Psoas muscle (tissue), 8 donors: Measurements from ENCODE around the gene CENATAC. TPM values are rescaled to one million over a fixed set of nuclear protein-coding genes. Genes with fewer than 3 reads are reported as not detected.
A peak's percentile ranks its signal among the peaks of the same experiment; 100 is the strongest.

Experiments
- ATAC-seq, 4 donors: fragments of 200-7000 bp; cut with Tn5 transposase; one replicate each; pipeline ENCODE4 v1.9.1; 2020; ENCODE audit warnings: moderate library complexity in 3 of 4, mild to moderate bottlenecking in 2 of 4
- DNase-seq, 2 donors: peaks; one replicate each; pipeline ENCODE4 v3.0.0-alpha.2; 2020
- H3K27ac ChIP-seq: fragments of 200-600 bp; one replicate; pipeline ENCODE4 v1.8.0; 2022
- H3K27me3 ChIP-seq, 3 donors: fragments of 200-600 bp in 1 of 3; one replicate each; pipeline versions ENCODE4 v1.6.1 to v1.8.0; 2013 to 2022; ENCODE audit warnings: low read length in 2 of 3, mild to moderate bottlenecking in 2 of 3, moderate library complexity in 1 of 3; ENCODE audit not compliant: insufficient read depth in 3 of 3
- H3K36me3 ChIP-seq, 2 donors: fragments of 200-600 bp in 1 of 2; one replicate each; pipeline versions ENCODE4 v1.6.1 to v1.8.0; 2013 to 2022; ENCODE audit warnings: low read depth in 1 of 2, mild to moderate bottlenecking in 1 of 2, moderate library complexity in 1 of 2; ENCODE audit not compliant: insufficient read depth in 1 of 2
- H3K4me1 ChIP-seq: fragments of 200-600 bp; one replicate; pipeline ENCODE4 v1.8.0; 2022
- H3K4me3 ChIP-seq: fragments of 200-600 bp; one replicate; pipeline ENCODE4 v1.8.0; 2022; ENCODE audit warnings: mild to moderate bottlenecking
- H3K9me3 ChIP-seq: fragments of 200-600 bp; one replicate; pipeline ENCODE4 v1.8.0; 2022
- CTCF ChIP-seq: fragments of 200-600 bp; IDR thresholded peaks from one replicate; pipeline ENCODE4 v1.8.0; 2022; ENCODE audit warnings: antibody characterized with exemption
- WGBS, 3 donors: extraction: QIAGEN DNeasy Blood & Tissue Kit; methylation state at CpG; one replicate each; pipeline versions ENCODE4 v1.1.6 to v1.1.7; 2013; 5-methylcytosine and 5-hydroxymethylcytosine counted together
- intact Hi-C, 2 donors: fragments of 100-400 bp; cut with DNase I; formaldehyde crosslinking; loops; one replicate each; pipeline versions ENCODE4 v1.11.0 to v1.14.2; 2022
- polyA plus RNA-seq, 3 donors: library from polyadenylated mRNA; stranded (reverse); fragments of 200-250 nt; gene quantifications; one replicate each; pipeline ENCODE4 v1.2.3, GENCODE V29; 2013
- total RNA-seq, 4 donors: library from RNA; stranded (reverse); fragmentation: NEBNext Ultra II Directional in 2 of 4; extraction: Animal tissue kit (Norgen Biotek cat#: 25700) in 2 of 4; gene quantifications; one replicate each; pipeline versions ENCODE4 v1.2.1 to v1.2.4, GENCODE V29; 2021 to 2023
- donor health status: healthy with polysubstance abuse.
- donor health status: DM: no; HTN: no; CAD: no; lungs with moderate emphysema.
- donor health status: Bipolar disorder and iron deficiency.
- donor health status: healthy.
- donor health status: DM: yes; HTN: yes; CAD: no.
- donor health status: DM: no; HTN: no; CAD: no.
- donor health status: DM: no; HTN: no; CAD: no.
- donor health status: DM: yes; HTN: yes; CAD: no.

CENATAC gene
- total and polyA plus RNA-seq, 7 donors, result 5.4 to 23.5 (median 10.1) TPM

- WGBS, 3 donors, result 33 to 59% (median 37%) methylated on average over 15 of the region's 15 CpGs
- peak overlapping the region; percentile 93 for H3K27ac ChIP-seq
- no peak for DNase-seq
- peaks cover 0 to 64% of the 10 kb centered on the region in 2 donors for H3K36me3 ChIP-seq
- ATAC-seq, result peak in 1 of 4 donors; percentile 9
- intact Hi-C loops, result no loop called here
- no peak for TF ChIP-seq CTCF
- peak overlapping the region; percentile 38 for H3K4me3 ChIP-seq
- H3K9me3 ChIP-seq, result no peaks in the 10 kb centered on the region
- H3K4me1 ChIP-seq, result peaks cover 85% of the 10 kb centered on the region
- H3K27me3 ChIP-seq, result no peaks in the 10 kb centered on the region
These were observed 26.6 kb downstream of the CENATAC start for GRCh38 chr11:119024430-119025098.

GRCh38 chr11:119025099-119025473 lies 27.1 kb downstream of the CENATAC start:
- peak overlapping the region; percentile 38 for H3K4me3 ChIP-seq
- H3K27ac ChIP-seq, result peak overlapping the region; percentile 93
- H3K36me3 ChIP-seq, result peaks cover 0 to 64% of the 10 kb centered on the region in 2 donors
- WGBS, 3 donors, result 19 to 39% (median 20%) methylated on average over 5 of the region's 5 CpGs
- intact Hi-C loops, result no loop called here
- no peak for TF ChIP-seq CTCF
- H3K9me3 ChIP-seq, result no peaks in the 10 kb centered on the region
- H3K4me1 ChIP-seq, result peaks cover 85% of the 10 kb centered on the region
- H3K27me3 ChIP-seq, result no peaks in the 10 kb centered on the region
- ATAC-seq, result peak in 1 of 4 donors; percentile 22
- DNase-seq, result no peak

- ATAC-seq, result no peak
- H3K9me3 ChIP-seq, result no peaks in the 10 kb centered on the region
- WGBS, 3 donors, result 79 to 97% (median 81%) methylated on average over 5 of the region's 5 CpGs
- H3K4me3 ChIP-seq, result no peak overlapping the region
- peaks cover 82% of the 10 kb centered on the region for H3K4me1 ChIP-seq
- peak overlapping the region; percentile 93 for H3K27ac ChIP-seq
- no peak for TF ChIP-seq CTCF
- H3K27me3 ChIP-seq, result no peaks in the 10 kb centered on the region
- H3K36me3 ChIP-seq, result peaks cover 0 to 59% of the 10 kb centered on the region in 2 donors
- no peak for DNase-seq
- intact Hi-C loops, result no loop called here
These were observed 27.6 kb downstream of the CENATAC start for GRCh38 chr11:119025541-119025940.

GRCh38 chr11:119025978-119026766 lies 28.2 kb downstream of the CENATAC start:
- H3K4me3 ChIP-seq, result peak overlapping the region; percentile 2
- peaks cover 76% of the 10 kb centered on the region for H3K4me1 ChIP-seq
- no peak for DNase-seq
- ATAC-seq, result peak in 2 of 4 donors; percentile 12 to 16
- intact Hi-C loops, result no loop called here
- 49 to 84% (median 49%) methylated on average over 16 of the region's 16 CpGs for WGBS, 3 donors
- no peaks in the 10 kb centered on the region for H3K9me3 ChIP-seq
- TF ChIP-seq CTCF, result no peak
- peak overlapping the region; percentile 93 for H3K27ac ChIP-seq
- H3K36me3 ChIP-seq, result peaks cover 0 to 53% of the 10 kb centered on the region in 2 donors
- no peaks in the 10 kb centered on the region for H3K27me3 ChIP-seq
